ENCODE results near the gene ITPRIPL2.

GRCh38 chr16:19127674-19128131, 13.9 kb downstream of the ITPRIPL2 start:
- no peak for TF ChIP-seq CTCF (conservative IDR thresholded peaks at IDR 0.05)
- TF ChIP-seq ZFX (IDR thresholded peaks at IDR 0.05): no peak
